Keratinocyte (primary cell): Measurements from ENCODE around the gene HDAC5. TPM values are rescaled to one million over a fixed set of nuclear protein-coding genes. Genes with fewer than 3 reads are reported as not detected.

Source experiments
- DNase-seq: peaks from one replicate; pipeline ENCODE4 v3.0.0-alpha.2; 2011; ENCODE audit warnings: low read depth, missing footprints, low spot score
- FAIRE-seq: peaks from 2 replicates; lab custom pipeline; 2011; peaks lifted over from hg19 to GRCh38; lab: Jason Lieb, UNC
- H2AFZ ChIP-seq: 2 replicates; pipeline ENCODE4 v1.6.0; 2012; ENCODE audit warnings: low read length, control low read depth, inconsistent platforms; ENCODE audit not compliant: control insufficient read depth
- H3K27ac ChIP-seq: 2 replicates; pipeline ENCODE4 v1.5.1; 2011; ENCODE audit warnings: low read length; ENCODE audit not compliant: control insufficient read depth, insufficient read depth
- H3K27me3 ChIP-seq: 3 replicates; pipeline ENCODE4 v1.6.0; 2011; ENCODE audit warnings: low read length; ENCODE audit not compliant: control insufficient read depth, insufficient read depth; ENCODE audit errors: extremely low read depth
- H3K36me3 ChIP-seq, 2 experiments: 2 replicates in 1 of 2; 3 replicates in 1 of 2; pipeline ENCODE4 v1.5.1; 2011; ENCODE audit warnings: low read length in 2 of 2, mild to moderate bottlenecking in 1 of 2; ENCODE audit not compliant: control insufficient read depth in 2 of 2, insufficient read depth in 2 of 2; ENCODE audit errors: extremely low read depth in 1 of 2
- H3K4me1 ChIP-seq: 3 replicates; pipeline ENCODE4 v1.5.1; 2011; ENCODE audit warnings: low read length; ENCODE audit not compliant: control insufficient read depth, insufficient read depth; ENCODE audit errors: extremely low read depth
- H3K4me2 ChIP-seq: 3 replicates; pipeline ENCODE4 v1.6.0; 2011; ENCODE audit warnings: low read depth, low read length; ENCODE audit not compliant: control insufficient read depth, insufficient read depth; ENCODE audit errors: extremely low read depth
- H3K4me3 ChIP-seq, 3 experiments: fragments of 200-600 bp in 1 of 3; sonication (generic) in 1 of 3; 2 replicates in 2 of 3; 3 replicates in 1 of 3; pipeline ENCODE4 v1.5.1; 2011 to 2016; ENCODE audit warnings: low read length in 3 of 3, mild to moderate bottlenecking in 3 of 3, control low read depth in 2 of 3, inconsistent platforms in 1 of 3, low read depth in 1 of 3, mixed read lengths in 1 of 3, mixed run types in 1 of 3, moderate library complexity in 1 of 3; ENCODE audit not compliant: control insufficient read depth in 2 of 3, insufficient read depth in 2 of 3; ENCODE audit errors: extremely low read depth in 1 of 3
- H3K79me2 ChIP-seq: 2 replicates; pipeline ENCODE4 v1.6.0; 2012; ENCODE audit warnings: low read length; ENCODE audit not compliant: control insufficient read depth, insufficient read depth
- H3K9ac ChIP-seq: 3 replicates; pipeline ENCODE4 v1.6.0; 2011; ENCODE audit warnings: low read length; ENCODE audit not compliant: control insufficient read depth, insufficient read depth; ENCODE audit errors: extremely low read depth
- H3K9me1 ChIP-seq: 3 replicates; pipeline ENCODE4 v1.6.0; 2011; ENCODE audit warnings: low read length; ENCODE audit not compliant: control insufficient read depth, insufficient read depth; ENCODE audit errors: extremely low read depth
- H3K9me3 ChIP-seq: 2 replicates; pipeline ENCODE4 v1.5.1; 2012; ENCODE audit warnings: low read depth, low read length; ENCODE audit not compliant: control insufficient read depth
- H4K20me1 ChIP-seq: 3 replicates; pipeline ENCODE4 v1.6.0; 2011; ENCODE audit warnings: low read length; ENCODE audit not compliant: control insufficient read depth, insufficient read depth; ENCODE audit errors: extremely low read depth
- CTCF ChIP-seq, 3 experiments: IDR thresholded peaks in 1 of 3; conservative IDR thresholded peaks in 1 of 3; optimal IDR thresholded peaks in 1 of 3; 2 replicates in 2 of 3; 3 replicates in 1 of 3; pipeline versions ENCODE3 to v1.5.1; 2011; ENCODE audit warnings: low read length in 3 of 3, mild to moderate bottlenecking in 3 of 3, moderate library complexity in 2 of 3, control low read depth in 1 of 3, inconsistent platforms in 1 of 3; ENCODE audit not compliant: insufficient read depth in 2 of 3; ENCODE audit errors: extremely low read depth in 1 of 3
- EZH2 ChIP-seq: IDR thresholded peaks from one replicate; pipeline ENCODE4 v1.6.1; 2012; ENCODE audit warnings: inconsistent platforms, mild to moderate bottlenecking, low read length, moderate library complexity
- dilution Hi-C: fragments of 300-500 bp; cut with MboI; formaldehyde crosslinking; loops from one replicate; pipeline ENCODE4 v1.7.0; 2020; ENCODE audit warnings: low sequenced_read_pairs; ENCODE audit not compliant: extremely low pct_ligation_motif_present
- polyA plus RNA-seq, 5 experiments: library from polyadenylated mRNA; depleted of rRNA in 3 of 5; stranded (reverse) in 3 of 5; stranded (forward) in 1 of 5; unstranded in 1 of 5; fragments of >200 nt; gene quantifications; 1 replicate in 1 of 5; 2 replicates in 3 of 5; 3 replicates in 1 of 5; pipeline versions ENCODE4 v1.2.1 to v1.2.3, GENCODE V29; 2011 to 2012; ENCODE audit warnings: missing spikeins in 2 of 5, low read depth in 1 of 5, low replicate concordance in 1 of 5

Gene HDAC5
- polyA plus RNA-seq, 1 donor (not counting 4 experiments of a cell fraction or from before 2014, with no cell fraction given) = 4.5 TPM

GRCh38 chr17:44069974-44070454, 53.4 kb downstream of the HDAC5 start:
- dilution Hi-C loops = no loop called here
- no peaks in the 10 kb centered on the region for H4K20me1 ChIP-seq
- peak overlapping the region; percentile 81 for H3K27ac ChIP-seq
- H3K79me2 ChIP-seq = peaks cover 14% of the 10 kb centered on the region
- no peaks in the 10 kb centered on the region for H3K9me3 ChIP-seq
- H3K4me1 ChIP-seq = peaks cover 16% of the 10 kb centered on the region
- H3K9ac ChIP-seq = peak overlapping the region; percentile 91
- TF ChIP-seq EZH2 (no peak), CTCF (optimal IDR thresholded peaks at IDR 0.05 in 1 of 3, IDR thresholded peaks at IDR 0.05 in 1 of 3, conservative IDR thresholded peaks at IDR 0.05 in 1 of 3; ENCODE audit: extremely low read depth in 1 of 3, insufficient read depth in 2 of 3, low read length in 3 of 3) (no peak)
- FAIRE-seq (no peak), DNase-seq (no peak)
- peaks cover 7 to 9% of the 10 kb centered on the region in 2 experiments for H3K36me3 ChIP-seq
- H3K27me3 ChIP-seq = no peaks in the 10 kb centered on the region
- peak overlapping the region; percentile 58 to 70 (median 63) for H3K4me3 ChIP-seq
- H3K9me1 ChIP-seq = no peaks in the 10 kb centered on the region
- H2AFZ ChIP-seq = peak overlapping the region; percentile 77
- peak overlapping the region; percentile 52 for H3K4me2 ChIP-seq

GRCh38 chr17:44067545-44067940, 55.9 kb downstream of the HDAC5 start:
- Histone ChIP-seq H3K36me3 (peaks cover 3 to 9% of the 10 kb centered on the region in 2 experiments), H3K9me1 (no peaks in the 10 kb centered on the region), H3K27me3 (no peaks in the 10 kb centered on the region), H3K27ac (no peak overlapping the region), H3K9me3 (no peaks in the 10 kb centered on the region), H3K9ac (no peak overlapping the region), H3K79me2 (peaks cover 38% of the 10 kb centered on the region), H3K4me3 (no peak overlapping the region), H4K20me1 (no peaks in the 10 kb centered on the region), H3K4me1 (peaks cover 19% of the 10 kb centered on the region), H3K4me2 (no peak overlapping the region), H2AFZ (peak overlapping the region; percentile 39)
- dilution Hi-C loops = no loop called here
- no peak for DNase-seq
- FAIRE-seq = no peak
- TF ChIP-seq EZH2 = no peak
- TF ChIP-seq CTCF (optimal IDR thresholded peaks at IDR 0.05 in 1 of 3, IDR thresholded peaks at IDR 0.05 in 1 of 3, conservative IDR thresholded peaks at IDR 0.05 in 1 of 3; ENCODE audit: extremely low read depth in 1 of 3, insufficient read depth in 2 of 3, low read length in 3 of 3) = no peak
